Adrenal gland (tissue), 12 donors: ENCODE measurements around the gene AMPD2. TPM values are rescaled to one million over a fixed set of nuclear protein-coding genes. Genes with fewer than 3 reads are reported as not detected.
A peak's percentile ranks its signal among the peaks of the same experiment; 100 is the strongest.

Source experiments
- DNase-seq, 7 donors: peaks; one replicate each; pipeline ENCODE4 v3.0.0-alpha.2; 2019 to 2020
- H3K27ac ChIP-seq, 5 donors: fragments of 200-600 bp; sonication (generic) in 4 of 5; 1 replicate in 3 of 5; 2 replicates in 2 of 5; pipeline versions ENCODE4 v1.5.1 to v1.8.0; 2016 to 2020; ENCODE audit warnings: mild to moderate bottlenecking in 1 of 5
- H3K27me3 ChIP-seq: fragments of 200-600 bp; 2 replicates; pipeline ENCODE4 v1.8.0; 2021
- H3K36me3 ChIP-seq, 2 donors: fragments of 200-600 bp; replicated peaks in 1 of 2; 1 replicate in 1 of 2; 2 replicates in 1 of 2; pipeline versions ENCODE4 v1.5.1 to v1.8.0; 2018 to 2022
- H3K4me1 ChIP-seq, 2 donors: fragments of 200-600 bp; replicated peaks in 1 of 2; 1 replicate in 1 of 2; 2 replicates in 1 of 2; pipeline versions ENCODE4 v1.5.1 to v1.8.0; 2018 to 2021
- H3K4me3 ChIP-seq, 4 donors: fragments of 200-600 bp; sonication (generic) in 3 of 4; one replicate each; pipeline ENCODE4 v1.5.1; 2016 to 2018
- H3K9me3 ChIP-seq, 3 donors: fragments of 200-600 bp; sonication (generic) in 1 of 3; replicated peaks in 1 of 3; 1 replicate in 2 of 3; 2 replicates in 1 of 3; pipeline versions ENCODE4 v1.5.1 to v1.8.0; 2016 to 2021
- CTCF ChIP-seq, 6 experiments: fragments of 450-650 bp in 4 of 6; fragments of 200-600 bp in 2 of 6; sonication (generic) in 1 of 6; IDR thresholded peaks; 1 replicate in 5 of 6; 2 replicates in 1 of 6; pipeline versions ENCODE4 v1.5.1 to v1.8.0; 2016 to 2021; ENCODE audit warnings: antibody characterized with exemption in 6 of 6, mild to moderate bottlenecking in 2 of 6, moderate library complexity in 1 of 6
- POLR2A ChIP-seq, 2 donors: fragments of 450-650 bp; IDR thresholded peaks; one replicate each; pipeline ENCODE4 v1.6.1; 2017; ENCODE audit warnings: antibody characterized with exemption in 2 of 2, mild to moderate bottlenecking in 2 of 2, moderate library complexity in 1 of 2
- WGBS, 4 donors: extraction: QIAGEN DNeasy Blood & Tissue Kit in 2 of 4; methylation state at CpG; one replicate each; pipeline versions ENCODE4 v1.1.5 to v1.1.7; 2013 to 2017; 5-methylcytosine and 5-hydroxymethylcytosine counted together
- intact Hi-C, 2 donors: fragments of 100-400 bp; cut with DNase I; formaldehyde crosslinking; loops; one replicate each; pipeline versions ENCODE4 v1.14.1 to v1.15.0; 2022 to 2023
- polyA plus RNA-seq, 3 donors: library from polyadenylated mRNA; stranded (reverse); fragments of 200-250 nt in 2 of 3; fragments of 350-450 nt in 1 of 3; fragmentation: Illumina TruSeq in 1 of 3; extraction: RNeasy Lipid Tissue Mini Kit (QIAGEN cat#74804) in 1 of 3; gene quantifications; one replicate each; pipeline ENCODE4 v1.2.3, GENCODE V29; 2013 to 2014
- total RNA-seq, 9 donors: library from RNA; depleted of rRNA in 4 of 9; stranded (reverse); fragments of >200 nt in 4 of 9; fragments of 120-200 nt in 1 of 9; fragmentation: NEBNext Ultra II Directional in 1 of 9; extraction: Animal tissue kit (Norgen Biotek cat#: 25700) in 1 of 9; gene quantifications; one replicate each; pipeline versions ENCODE4 v1.1.0 to v1.2.4, GENCODE V29; 2013 to 2023
- donor health status: healthy with polysubstance abuse.
- donor health status: Bipolar disorder and iron deficiency.
- donor health status: DM: yes; HTN: yes; CAD: no.
- donor health status: DM: no; HTN: no; CAD: no.
- donor health status: DM: no; HTN: no; CAD: no.
- donor health status: DM: yes; HTN: yes; CAD: no.

The AMPD2 gene
- total and polyA plus RNA-seq, 12 donors: 28.4 to 170 (median 69.2) TPM

GRCh38 chr1:109657395-109657794 is 37.8 kb downstream of the AMPD2 start:
- peaks cover 0 to 23% of the 10 kb centered on the region in 2 donors for H3K36me3 ChIP-seq
- no peak for TF ChIP-seq POLR2A (IDR thresholded peaks at IDR 0.05)
- TF ChIP-seq CTCF (IDR thresholded peaks at IDR 0.05): no peak
- no peaks in the 10 kb centered on the region for H3K27me3 ChIP-seq
- intact Hi-C loops: loop anchor here in 1 of 2 donors (10.0 kb wide), 1 partner anchor 327 kb away; the partner anchor contains the start of gene AHCYL1
- peaks cover 7 to 11% of the 10 kb centered on the region in 2 donors for H3K4me1 ChIP-seq
- H3K27ac ChIP-seq: no peak overlapping the region
- H3K9me3 ChIP-seq: no peaks in the 10 kb centered on the region
- WGBS, 4 donors: 93 to 100% (median 97%) methylated on average over 2 to 4 of the region's 4 CpGs
- DNase-seq: peak in 1 of 7 donors; percentile 48
- no peak overlapping the region for H3K4me3 ChIP-seq

- WGBS, 4 donors: 76 to 83% (median 81%) methylated on average over 7 of the region's 7 CpGs
- peaks cover 7 to 11% of the 10 kb centered on the region in 2 donors for H3K4me1 ChIP-seq
- H3K4me3 ChIP-seq: no peak overlapping the region
- no peaks in the 10 kb centered on the region for H3K9me3 ChIP-seq
- intact Hi-C loops: loop anchor here in 1 of 2 donors (10.0 kb wide), 1 partner anchor 327 kb away; the partner anchor contains the start of gene AHCYL1
- no peak for DNase-seq
- no peak overlapping the region for H3K27ac ChIP-seq
- no peaks in the 10 kb centered on the region for H3K27me3 ChIP-seq
- peaks cover 0 to 23% of the 10 kb centered on the region in 2 donors for H3K36me3 ChIP-seq
- TF ChIP-seq POLR2A (IDR thresholded peaks at IDR 0.05) (no peak), CTCF (IDR thresholded peaks at IDR 0.05) (no peak)
Observed at GRCh38 chr1:109657970-109658369, 38.3 kb downstream of the AMPD2 start.

- Histone ChIP-seq H3K36me3 (peaks cover 0 to 23% of the 10 kb centered on the region in 2 donors), H3K4me1 (peaks cover 7 to 11% of the 10 kb centered on the region in 2 donors), H3K27ac (no peak overlapping the region), H3K27me3 (no peaks in the 10 kb centered on the region), H3K4me3 (no peak overlapping the region), H3K9me3 (no peaks in the 10 kb centered on the region)
- DNase-seq: no peak
- intact Hi-C loops: loop anchor here in 1 of 2 donors (10.0 kb wide), 1 partner anchor 326 kb away; the partner anchor contains the start of gene AHCYL1
- WGBS, 4 donors: 43 to 55% (median 47%) methylated on average over 3 of the region's 3 CpGs
- TF ChIP-seq CTCF (IDR thresholded peaks at IDR 0.05) (no peak), POLR2A (IDR thresholded peaks at IDR 0.05) (no peak)
Observed at GRCh38 chr1:109658533-109659042, 39.0 kb downstream of the AMPD2 start.

GRCh38 chr1:109659145-109659544 is 39.5 kb downstream of the AMPD2 start:
- Histone ChIP-seq H3K9me3 (no peaks in the 10 kb centered on the region), H3K36me3 (peaks cover 0 to 23% of the 10 kb centered on the region in 2 donors), H3K4me1 (peaks cover 7 to 11% of the 10 kb centered on the region in 2 donors), H3K27me3 (no peaks in the 10 kb centered on the region), H3K4me3 (no peak overlapping the region), H3K27ac (peak overlapping the region in 1 of 5 donors; percentile 13)
- DNase-seq: no peak
- TF ChIP-seq POLR2A (IDR thresholded peaks at IDR 0.05) (no peak), CTCF (IDR thresholded peaks at IDR 0.05) (no peak)
- 59 to 68% (median 61%) methylated on average over 2 of the region's 2 CpGs for WGBS, 4 donors
- intact Hi-C loops: loop anchor here in 1 of 2 donors (10.0 kb wide), 1 partner anchor 326 kb away; the partner anchor contains the start of gene AHCYL1
